Measurements from ENCODE around the gene SAMD1. TPM values are rescaled to one million over a fixed set of nuclear protein-coding genes. Genes with fewer than 3 reads are reported as not detected.

SAMD1 gene
- polyA plus RNA-seq, 3 donors, result 0.78 to 19.4 (median 1.4) TPM

DNA sequence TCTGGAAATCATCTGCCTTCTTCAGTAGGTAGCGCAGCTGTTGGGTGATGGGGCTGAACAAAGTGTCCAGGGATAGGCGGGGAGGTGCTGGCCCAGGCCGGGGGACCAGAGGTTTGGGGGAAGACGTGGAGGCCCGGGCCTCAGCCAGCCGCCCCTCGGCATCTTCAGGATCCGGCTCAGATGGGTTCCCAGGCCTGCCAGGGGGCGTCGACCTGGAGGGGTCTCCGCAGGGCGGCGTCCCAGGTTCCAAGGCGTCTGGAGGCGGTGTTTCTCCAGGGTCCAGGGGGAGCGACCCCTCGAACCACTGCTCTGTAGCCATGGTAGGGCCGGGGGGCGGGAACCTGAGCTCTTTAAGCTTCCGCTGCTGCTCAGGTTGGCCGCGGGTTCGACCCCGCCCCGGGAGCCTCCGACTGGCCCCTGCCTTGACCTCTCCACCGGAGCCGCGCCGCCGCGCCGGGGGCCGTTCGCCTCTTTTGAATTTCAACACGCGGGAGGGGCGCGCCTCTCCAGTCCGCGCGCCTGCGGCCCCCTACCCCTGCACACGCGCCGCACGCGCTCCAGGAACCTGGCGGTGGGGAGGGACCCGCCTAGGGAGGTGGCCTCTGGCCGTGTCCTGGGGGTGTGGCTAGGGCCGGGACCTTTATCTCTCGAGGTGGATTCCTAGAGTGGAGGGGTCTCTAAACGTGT, 5.1 kb downstream of the SAMD1 start, which contains the start of gene C19orf67:
Gene C19orf67, minus strand, starts transcription at position 475 of the 687 bp plus-strand sequence. Its CDS starts 156 bp downstream, at position 319.
- intact Hi-C loops (cut with micrococcal nuclease), result no loop called here
- Histone ChIP-seq H4K20me1 (ENCODE audit: insufficient read depth, low read length) (peaks cover 15% of the 10 kb centered on the region), H3K9ac (ENCODE audit: insufficient read depth, low read length, poor library complexity, severe bottlenecking) (no peak within 1 kb of the TSS), H3K4me1 (ENCODE audit: control insufficient read depth in 1 of 2, insufficient read depth in 2 of 2, low read length in 2 of 2) (peaks cover 23 to 29% of the 10 kb centered on the region in 2 donors), H3K4me2 (replicated peaks; ENCODE audit: extremely low read depth, low read length, poor library complexity, severe bottlenecking) (no peak within 1 kb of the TSS), H3K36me3 (replicated peaks in 1 of 2; ENCODE audit: control insufficient read depth in 1 of 2, insufficient read depth in 2 of 2, low read length in 2 of 2) (peaks cover 7 to 13% of the 10 kb centered on the region in 2 donors), H3K4me3 (replicated peaks in 1 of 3; ENCODE audit: low read depth in 2 of 3, low read length in 3 of 3) (no peak within 1 kb of the TSS), H3K27me3 (ENCODE audit: control insufficient read depth in 2 of 2, insufficient read depth in 2 of 2, low read length in 2 of 2) (peaks cover 0 to 2% of the 10 kb centered on the region in 2 donors), H3K9me3 (replicated peaks in 1 of 2; ENCODE audit: control insufficient read depth in 1 of 2, insufficient read depth in 1 of 2, low read length in 2 of 2) (no peaks in the 10 kb centered on the region), H2AFZ (ENCODE audit: insufficient read depth, low read depth, low read length, poor library complexity, severe bottlenecking) (no peak within 1 kb of the TSS), H3K27ac (ENCODE audit: low read depth in 1 of 2, low read length in 2 of 2) (no peak within 1 kb of the TSS), H3K79me2 (ENCODE audit: insufficient read depth, low read length) (peaks cover 5% of the 10 kb centered on the region)
- DNase-seq, result no peak
- no peak within 1 kb of the TSS for H3K27ac Mint-ChIP-seq
- H3K27me3 Mint-ChIP-seq (ENCODE audit: low read depth in 3 of 3), result peaks cover 2 to 8% (median 5%) of the 10 kb centered on the region in 3 donors
- peaks cover 16% of the 10 kb centered on the region for H3K4me1 Mint-ChIP-seq
- no peak within 1 kb of the TSS for H3K4me3 Mint-ChIP-seq
- H3K36me3 Mint-ChIP-seq, result peaks cover 18 to 19% of the 10 kb centered on the region in 2 donors
- H3K9me3 Mint-ChIP-seq, result peaks cover 0 to 3% (median 0%) of the 10 kb centered on the region in 7 donors
- TF ChIP-seq, protein P1, sequence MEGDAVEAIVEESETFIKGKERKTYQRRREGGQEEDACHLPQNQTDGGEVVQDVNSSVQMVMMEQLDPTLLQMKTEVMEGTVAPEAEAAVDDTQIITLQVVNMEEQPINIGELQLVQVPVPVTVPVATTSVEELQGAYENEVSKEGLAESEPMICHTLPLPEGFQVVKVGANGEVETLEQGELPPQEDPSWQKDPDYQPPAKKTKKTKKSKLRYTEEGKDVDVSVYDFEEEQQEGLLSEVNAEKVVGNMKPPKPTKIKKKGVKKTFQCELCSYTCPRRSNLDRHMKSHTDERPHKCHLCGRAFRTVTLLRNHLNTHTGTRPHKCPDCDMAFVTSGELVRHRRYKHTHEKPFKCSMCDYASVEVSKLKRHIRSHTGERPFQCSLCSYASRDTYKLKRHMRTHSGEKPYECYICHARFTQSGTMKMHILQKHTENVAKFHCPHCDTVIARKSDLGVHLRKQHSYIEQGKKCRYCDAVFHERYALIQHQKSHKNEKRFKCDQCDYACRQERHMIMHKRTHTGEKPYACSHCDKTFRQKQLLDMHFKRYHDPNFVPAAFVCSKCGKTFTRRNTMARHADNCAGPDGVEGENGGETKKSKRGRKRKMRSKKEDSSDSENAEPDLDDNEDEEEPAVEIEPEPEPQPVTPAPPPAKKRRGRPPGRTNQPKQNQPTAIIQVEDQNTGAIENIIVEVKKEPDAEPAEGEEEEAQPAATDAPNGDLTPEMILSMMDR (IDR thresholded peaks at IDR 0.05), result no peak
- 93% methylated on average over 42 of the region's 54 CpGs for WGBS (ENCODE audit: insufficient coverage)

DNA sequence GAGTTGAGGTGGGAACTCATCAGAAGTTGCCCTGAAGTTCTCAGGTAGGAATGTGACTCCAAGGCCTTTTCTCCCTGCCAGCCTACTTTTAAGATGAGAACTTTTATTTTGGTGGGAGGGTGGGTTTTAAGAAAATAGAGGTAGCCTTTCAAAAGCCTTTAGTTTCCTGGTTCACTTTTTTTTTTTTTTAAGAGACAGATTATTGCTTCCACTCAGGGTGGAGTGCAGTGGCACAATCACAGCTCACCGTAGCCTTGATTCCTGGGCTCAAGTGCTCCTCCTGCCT, 7.9 kb downstream of the SAMD1 start:
- Histone ChIP-seq H3K27me3 (ENCODE audit: control insufficient read depth in 2 of 2, insufficient read depth in 2 of 2, low read length in 2 of 2) (no peaks in the 10 kb centered on the region), H3K4me3 (replicated peaks in 1 of 3; ENCODE audit: low read depth in 2 of 3, low read length in 3 of 3) (no peak overlapping the region), H2AFZ (ENCODE audit: insufficient read depth, low read depth, low read length, poor library complexity, severe bottlenecking) (no peak overlapping the region), H3K79me2 (ENCODE audit: insufficient read depth, low read length) (no peaks in the 10 kb centered on the region), H3K9me3 (replicated peaks in 1 of 2; ENCODE audit: control insufficient read depth in 1 of 2, insufficient read depth in 1 of 2, low read length in 2 of 2) (no peaks in the 10 kb centered on the region), H3K4me1 (ENCODE audit: control insufficient read depth in 1 of 2, insufficient read depth in 2 of 2, low read length in 2 of 2) (peaks cover 43 to 47% of the 10 kb centered on the region in 2 donors), H3K9ac (ENCODE audit: insufficient read depth, low read length, poor library complexity, severe bottlenecking) (no peak overlapping the region), H3K36me3 (replicated peaks in 1 of 2; ENCODE audit: control insufficient read depth in 1 of 2, insufficient read depth in 2 of 2, low read length in 2 of 2) (no peaks in the 10 kb centered on the region), H3K27ac (ENCODE audit: low read depth in 1 of 2, low read length in 2 of 2) (no peak overlapping the region), H3K4me2 (replicated peaks; ENCODE audit: extremely low read depth, low read length, poor library complexity, severe bottlenecking) (peak overlapping the region; percentile 100), H4K20me1 (ENCODE audit: insufficient read depth, low read length) (no peaks in the 10 kb centered on the region)
- intact Hi-C loops (cut with micrococcal nuclease), result loop anchor here in 1 of 2 donors (5.0 kb wide), 1 partner anchor 35 kb away; the partner anchor contains the start of gene PRKACA
- Mint-ChIP-seq H3K4me1 (peaks cover 31% of the 10 kb centered on the region), H3K36me3 (peaks cover 3 to 7% of the 10 kb centered on the region in 2 donors), H3K4me3 (no peak overlapping the region), H3K27me3 (ENCODE audit: low read depth in 3 of 3) (peaks cover 0 to 3% (median 2%) of the 10 kb centered on the region in 3 donors), H3K27ac (peak overlapping the region in 1 of 7 donors; percentile 76), H3K9me3 (no peaks in the 10 kb centered on the region)
- no peak for DNase-seq
- WGBS (ENCODE audit: insufficient coverage), result 80% methylated on average over 1 of the region's 1 CpG
- TF ChIP-seq, protein P1 (IDR thresholded peaks at IDR 0.05), result no peak
